Activated naive CD4-positive, alpha-beta T cell treated with anti-CD3 and anti-CD28 coated beads for 36 hours (primary cell): ENCODE data around the gene MTX1. TPM values are rescaled to one million over a fixed set of nuclear protein-coding genes. Genes with fewer than 3 reads are reported as not detected.
"Not testable (repeated sequence)": the region's sequence is repeated elsewhere in the genome, so short reads cannot be mapped to it uniquely, and the experiment has no call there.

ENCODE experiments used
- CTCF ChIA-PET: fragments of 350-600 bp; sonication (Branson Sonifier 250); formaldehyde crosslinking; loops from one replicate; lab custom pipeline; 2021; ENCODE audit warnings: antibody characterized with exemption; lab: Charles Lee
- DNase-seq: peaks from one replicate; pipeline ENCODE4 v3.0.0-alpha.2; 2020
- H3K27ac Mint-ChIP-seq: one replicate; pipeline ENCODE4 v1.8.0; 2021; ENCODE audit warnings: mild to moderate bottlenecking, mixed read lengths
- H3K27me3 Mint-ChIP-seq: one replicate; pipeline ENCODE4 v1.8.0; 2021; ENCODE audit warnings: low read depth, mixed read lengths
- H3K36me3 Mint-ChIP-seq: one replicate; pipeline ENCODE4 v1.8.0; 2021; ENCODE audit warnings: low read depth, mixed read lengths
- H3K4me1 Mint-ChIP-seq: one replicate; pipeline ENCODE4 v1.8.0; 2021; ENCODE audit warnings: low read depth, mixed read lengths
- H3K4me3 Mint-ChIP-seq: one replicate; pipeline ENCODE4 v1.8.0; 2021; ENCODE audit warnings: mild to moderate bottlenecking, moderate library complexity, mixed read lengths
- H3K9me3 Mint-ChIP-seq: one replicate; pipeline ENCODE4 v1.8.0; 2021; ENCODE audit warnings: mixed read lengths
- intact Hi-C: fragments of 100-400 bp; cut with micrococcal nuclease; formaldehyde crosslinking; loops from one replicate; pipeline ENCODE4 v1.15.1; 2023
- total RNA-seq, 2 experiments: library from RNA; stranded (reverse); gene quantifications; one replicate each; pipeline ENCODE4 v1.2.3, GENCODE V29; 2021

Gene MTX1
- total RNA-seq, 2 experiments from 2014 or later = 46.8 to 47.4 TPM

GRCh38 chr1:155184351-155184811, 24.1 kb upstream of the MTX1 start:
- Mint-ChIP-seq H3K4me1 (peaks cover 3% of the 10 kb centered on the region), H3K9me3 (no peaks in the 10 kb centered on the region), H3K27ac (no peak overlapping the region), H3K4me3 (no peak overlapping the region), H3K27me3 (no peaks in the 10 kb centered on the region), H3K36me3 (peaks cover 10% of the 10 kb centered on the region)
- DNase-seq = no peak
- CTCF ChIA-PET = interaction anchor here (1.0 to 2.5 kb wide), 4 partner anchors 9 to 17 kb away, joined by 3 to 11 read pairs (median 6); partner anchors contain the start of genes KRTCAP2 and TRIM46
- intact Hi-C loops = no loop called here

GRCh38 chr1:155184835-155185782, 23.4 kb upstream of the MTX1 start:
- no peak overlapping the region for H3K27ac Mint-ChIP-seq

GRCh38 chr1:155185783-155186066, 22.8 kb upstream of the MTX1 start:
- CTCF ChIA-PET = interaction anchor here (0.6 to 2.5 kb wide), 3 partner anchors 8 to 22 kb away, joined by 3 to 11 read pairs (median 8); partner anchors contain the start of genes THBS3 and TRIM46
- no peak overlapping the region for H3K27ac Mint-ChIP-seq

More at GRCh38 chr1:155184835-155185782, 23.4 kb upstream of the MTX1 start:
- CTCF ChIA-PET = interaction anchor here (0.6 to 2.5 kb wide), 5 partner anchors 9 to 22 kb away, joined by 3 to 11 read pairs (median 3); partner anchors contain the start of genes KRTCAP2, THBS3 and TRIM46
- Mint-ChIP-seq H3K9me3 (no peaks in the 10 kb centered on the region), H3K36me3 (peaks cover 7% of the 10 kb centered on the region), H3K27me3 (no peaks in the 10 kb centered on the region), H3K4me3 (no peak overlapping the region), H3K4me1 (peaks cover 3% of the 10 kb centered on the region)
- intact Hi-C loops = no loop called here
- DNase-seq = no peak

GRCh38 chr1:155186067-155186793, 22.3 kb upstream of the MTX1 start:
- Mint-ChIP-seq H3K36me3 (peaks cover 7% of the 10 kb centered on the region), H3K27me3 (no peaks in the 10 kb centered on the region), H3K27ac (no peak overlapping the region), H3K4me1 (peaks cover 3% of the 10 kb centered on the region), H3K9me3 (no peaks in the 10 kb centered on the region), H3K4me3 (no peak overlapping the region)
- DNase-seq = no peak
- CTCF ChIA-PET = interaction anchor here (0.6 to 2.5 kb wide), 3 partner anchors 8 to 21 kb away, joined by 3 to 11 read pairs (median 8); partner anchors contain the start of genes THBS3 and TRIM46
- intact Hi-C loops = no loop called here

More at GRCh38 chr1:155185783-155186066, 22.8 kb upstream of the MTX1 start:
- Mint-ChIP-seq H3K9me3 (no peaks in the 10 kb centered on the region), H3K4me1 (peaks cover 3% of the 10 kb centered on the region), H3K4me3 (no peak overlapping the region), H3K27me3 (no peaks in the 10 kb centered on the region), H3K36me3 (peaks cover 7% of the 10 kb centered on the region)
- intact Hi-C loops = no loop called here
- no peak for DNase-seq

GRCh38 chr1:155186794-155187455, 21.6 kb upstream of the MTX1 start:
- CTCF ChIA-PET = no interaction called here
- intact Hi-C loops = no loop called here
- Mint-ChIP-seq H3K9me3 (no peaks in the 10 kb centered on the region), H3K36me3 (peaks cover 7% of the 10 kb centered on the region), H3K4me3 (no peak overlapping the region), H3K27ac (no peak overlapping the region), H3K4me1 (peaks cover 3% of the 10 kb centered on the region), H3K27me3 (no peaks in the 10 kb centered on the region)
- no peak for DNase-seq

GRCh38 chr1:155187456-155187891, 21.0 kb upstream of the MTX1 start:
- no peaks in the 10 kb centered on the region for H3K9me3 Mint-ChIP-seq
- CTCF ChIA-PET = no interaction called here
- H3K27me3 Mint-ChIP-seq = no peaks in the 10 kb centered on the region
- no peak for DNase-seq
- H3K4me1 Mint-ChIP-seq = peaks cover 5% of the 10 kb centered on the region
- no peak overlapping the region for H3K27ac Mint-ChIP-seq
- intact Hi-C loops = no loop called here
- H3K36me3 Mint-ChIP-seq = peaks cover 5% of the 10 kb centered on the region
- H3K4me3 Mint-ChIP-seq = no peak overlapping the region

- Mint-ChIP-seq H3K36me3 (peaks cover 5% of the 10 kb centered on the region), H3K27ac (peak overlapping the region; percentile 32), H3K27me3 (no peaks in the 10 kb centered on the region), H3K9me3 (no peaks in the 10 kb centered on the region), H3K4me3 (no peak overlapping the region), H3K4me1 (peaks cover 11% of the 10 kb centered on the region)
- intact Hi-C loops = no loop called here
- no peak for DNase-seq
- CTCF ChIA-PET = no interaction called here
Observed at GRCh38 chr1:155188268-155188667, 20.2 kb upstream of the MTX1 start.

- peaks cover 23% of the 10 kb centered on the region for H3K4me1 Mint-ChIP-seq
- DNase-seq, H3K27ac Mint-ChIP-seq, CTCF ChIA-PET, H3K27me3 Mint-ChIP-seq, H3K4me3 Mint-ChIP-seq, H3K36me3 Mint-ChIP-seq, H3K9me3 Mint-ChIP-seq: not testable (repeated sequence)
- intact Hi-C loops = loop anchor here (5.0 kb wide), 4 partner anchors 117 to 218 kb away; partner anchors contain the start of genes CKS1B, FDPS, RUSC1 and SHC1
Observed at GRCh38 chr1:155189926-155190325, 18.6 kb upstream of the MTX1 start.

- Mint-ChIP-seq H3K4me1 (peaks cover 29% of the 10 kb centered on the region), H3K27ac (peak overlapping the region; percentile 36), H3K36me3 (peaks cover 2% of the 10 kb centered on the region), H3K27me3 (no peaks in the 10 kb centered on the region), H3K9me3 (no peaks in the 10 kb centered on the region), H3K4me3 (no peak overlapping the region)
- no peak for DNase-seq
- intact Hi-C loops = loop anchor here (5.0 kb wide), 4 partner anchors 115 to 220 kb away; partner anchors contain the start of genes CKS1B, FDPS, RUSC1 and SHC1
- CTCF ChIA-PET = interaction anchor here (1.3 to 3.7 kb wide), 3 partner anchors 16 to 19 kb away, joined by 3 to 79 read pairs (median 35); partner anchors contain the start of genes KRTCAP2, MTX1 and THBS3
Observed at GRCh38 chr1:155191904-155192303, 16.6 kb upstream of the MTX1 start.

GRCh38 chr1:155192346-155193274, 15.9 kb upstream of the MTX1 start:
- DNase-seq = peak; percentile 60
- CTCF ChIA-PET = interaction anchor here (0.6 to 3.7 kb wide), 11 partner anchors 8 to 160 kb away, joined by 3 to 79 read pairs (median 8); partner anchors contain the start of genes KRTCAP2, MTX1 and THBS3
- H3K36me3 Mint-ChIP-seq = peaks cover 2% of the 10 kb centered on the region
- no peaks in the 10 kb centered on the region for H3K27me3 Mint-ChIP-seq
- H3K27ac Mint-ChIP-seq = peak overlapping the region; percentile 96
- H3K4me3 Mint-ChIP-seq = peak overlapping the region; percentile 93
- intact Hi-C loops = loop anchor here (1.0 to 5.0 kb wide), 5 partner anchors 16 to 220 kb away; partner anchors contain the start of genes CKS1B, FDPS, RUSC1 and SHC1
- H3K9me3 Mint-ChIP-seq = no peaks in the 10 kb centered on the region
- H3K4me1 Mint-ChIP-seq = peaks cover 29% of the 10 kb centered on the region
